Fibroblast of skin of abdomen (primary cell): ENCODE data around the gene FOXJ3.
"Not testable (repeated sequence)": the region's sequence is repeated elsewhere in the genome, so short reads cannot be mapped to it uniquely, and the experiment has no call there.

Experiments used
- DNase-seq: peaks from one replicate; pipeline ENCODE4 v3.0.0-alpha.2; 2013

The FOXJ3 gene

DNA sequence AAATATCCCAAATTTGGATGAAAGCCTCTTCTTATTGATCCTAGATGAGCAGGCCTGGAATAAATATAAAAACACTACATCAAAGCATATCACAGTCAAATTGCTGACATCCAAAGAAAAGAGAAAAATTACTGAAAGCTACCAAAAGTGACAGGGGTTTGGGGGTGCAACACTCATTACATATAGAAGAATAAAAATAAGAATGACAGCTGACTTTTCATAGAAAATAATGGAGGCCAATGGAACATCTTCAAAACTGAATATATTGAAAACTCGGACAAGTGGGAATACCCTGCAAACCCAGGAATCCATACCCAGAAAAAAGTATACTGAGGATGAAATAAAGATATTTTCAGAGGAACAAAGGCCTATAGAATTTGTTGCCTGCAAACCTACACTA, 84.0 kb downstream of the FOXJ3 start:
- DNase-seq = no peak

DNA sequence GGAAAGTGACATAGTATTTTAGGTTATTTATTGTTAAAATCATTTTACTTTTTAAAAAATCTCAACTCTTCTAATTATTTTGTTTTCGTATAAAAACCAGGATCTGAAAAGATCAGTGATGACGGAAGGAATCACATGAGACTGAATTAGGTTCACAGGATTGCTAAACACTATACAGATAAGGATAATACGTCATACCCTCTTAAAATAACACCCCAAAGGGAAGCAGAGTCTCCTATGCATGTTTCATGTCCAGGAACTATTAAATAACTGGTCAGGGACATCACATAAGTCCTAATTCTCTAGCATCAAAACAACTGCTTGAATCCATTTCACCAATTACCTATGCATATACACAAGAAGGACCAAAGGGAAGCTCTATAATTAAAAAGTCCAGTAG, 84.9 kb downstream of the FOXJ3 start:
- no peak for DNase-seq

DNA sequence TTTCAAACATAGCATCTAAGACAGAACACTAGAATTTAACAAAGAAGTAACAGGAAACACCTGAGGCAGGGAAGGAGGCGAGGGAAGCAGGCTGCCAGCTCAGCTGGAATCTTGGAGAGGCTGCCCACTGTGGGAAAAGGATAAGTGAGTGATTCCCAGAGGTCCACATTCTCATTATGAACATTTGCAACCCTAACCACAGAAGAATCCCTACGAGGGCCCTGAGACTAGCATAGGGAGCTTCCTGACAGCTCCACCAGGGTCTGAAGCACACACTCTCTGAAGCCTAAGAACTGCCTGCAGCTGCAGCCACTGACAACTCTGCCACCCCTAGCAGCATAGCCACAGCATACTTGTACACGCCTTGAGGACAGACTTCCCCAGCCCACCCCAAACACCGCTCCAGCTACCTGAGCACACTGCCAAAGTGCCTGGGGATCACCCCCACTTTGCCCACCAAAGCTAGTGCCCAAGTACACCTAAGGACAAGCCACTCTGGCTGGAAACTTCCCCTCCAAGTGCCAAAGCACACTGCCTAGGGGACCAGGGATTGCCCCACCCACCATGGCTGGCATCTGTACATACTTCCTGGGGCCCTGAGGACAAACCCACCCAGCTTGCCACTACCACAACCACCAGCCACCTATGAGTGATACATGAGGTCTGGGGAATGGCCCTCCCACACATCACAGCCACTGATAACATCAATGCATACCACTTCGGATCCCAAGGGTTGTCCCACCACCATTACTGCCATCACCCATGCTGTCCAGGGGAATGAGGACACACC, 93.9 kb downstream of the FOXJ3 start:
- no peak for DNase-seq

DNA sequence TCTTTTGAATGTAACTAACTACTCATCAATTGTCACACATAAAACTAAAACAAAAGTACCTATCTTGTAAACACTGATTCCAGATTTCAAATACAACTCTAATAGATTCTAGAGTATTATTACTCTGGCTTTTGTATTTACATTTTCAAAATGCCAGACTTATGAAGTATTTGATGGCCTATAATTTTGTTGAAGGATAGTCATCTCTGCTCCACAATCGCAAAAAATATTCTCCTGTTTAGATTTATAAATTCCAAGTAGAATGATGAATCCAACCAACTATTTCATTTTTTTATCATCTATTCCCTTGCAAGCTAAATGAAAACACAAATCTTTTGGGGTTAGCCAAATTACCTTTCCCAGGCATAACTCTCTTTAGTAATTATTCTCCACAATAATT, 95.5 kb downstream of the FOXJ3 start:
- DNase-seq = no peak

DNA sequence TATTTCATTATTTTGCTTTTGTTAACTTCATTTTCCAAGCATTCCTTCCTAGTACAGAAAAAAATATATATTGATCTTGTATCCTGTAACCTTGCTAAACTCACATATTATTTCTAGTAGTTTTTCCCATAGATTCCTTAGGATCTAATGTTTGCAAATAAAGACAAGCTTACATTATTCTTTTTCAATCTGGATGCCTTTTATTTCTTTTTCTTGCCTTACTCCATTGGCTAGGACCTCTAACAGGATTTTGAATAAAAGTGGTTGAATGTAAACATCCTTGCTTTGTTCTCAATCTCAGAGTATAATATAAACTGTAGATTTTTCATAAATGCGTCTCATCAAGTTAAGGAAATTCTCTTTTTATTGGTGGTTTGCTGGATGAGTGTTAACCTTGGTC, 96.0 kb downstream of the FOXJ3 start:
- no peak for DNase-seq

DNA sequence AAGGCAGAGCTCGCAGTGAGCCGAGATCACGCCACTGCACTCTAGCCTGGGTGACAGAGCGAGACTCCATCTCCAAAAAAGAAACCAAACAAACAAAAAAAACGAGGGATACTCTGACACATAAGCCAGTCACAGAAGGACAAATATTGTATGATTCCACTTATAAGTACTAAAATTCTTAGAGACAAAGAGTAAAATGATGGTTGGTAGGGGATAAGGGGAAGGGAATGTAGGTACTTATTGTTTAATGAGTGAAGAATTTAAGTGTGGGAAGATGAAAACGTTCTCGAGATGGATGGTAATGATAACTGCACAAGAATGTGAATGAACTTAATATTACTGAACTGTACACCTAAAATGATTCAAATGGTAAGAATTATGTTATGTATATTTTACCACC, 103.8 kb downstream of the FOXJ3 start:
- DNase-seq = no peak

DNA sequence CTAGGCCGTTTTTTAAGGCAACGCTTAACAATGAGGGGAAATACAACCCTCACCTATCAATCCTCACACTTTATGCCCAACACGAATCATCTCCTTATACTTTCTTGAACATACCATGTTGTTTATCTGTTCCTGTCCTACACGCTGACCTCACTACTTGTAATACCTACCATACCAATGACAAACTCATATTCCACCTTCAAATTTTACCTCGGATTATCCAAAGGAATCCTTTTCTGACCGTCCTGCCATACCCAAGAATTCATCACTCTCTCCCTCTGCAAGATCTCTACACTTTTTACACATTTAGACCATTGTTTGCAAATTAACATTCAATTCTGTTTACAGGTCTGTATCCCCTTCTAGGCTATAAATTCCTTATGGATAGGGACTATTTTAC, 106.1 kb downstream of the FOXJ3 start:
- DNase-seq = no peak

DNA sequence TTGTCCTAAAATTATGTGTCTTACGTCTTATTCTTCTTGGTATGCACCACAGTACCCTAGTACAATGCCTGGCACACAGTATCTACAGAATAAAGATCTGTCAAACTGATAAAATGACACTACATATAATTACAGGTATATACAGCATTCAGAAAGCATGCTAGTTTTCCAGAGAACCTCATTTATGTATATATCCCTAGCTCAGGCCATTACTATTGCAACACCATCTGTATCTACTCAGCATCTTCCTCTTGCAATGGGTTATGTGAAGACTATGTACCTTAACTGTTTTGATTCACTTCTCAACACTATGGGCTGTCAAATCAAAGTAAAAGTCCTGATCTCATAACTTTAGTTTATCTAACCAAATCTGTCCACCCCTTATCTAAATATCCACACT, 112.0 kb downstream of the FOXJ3 start:
- no peak for DNase-seq

DNA sequence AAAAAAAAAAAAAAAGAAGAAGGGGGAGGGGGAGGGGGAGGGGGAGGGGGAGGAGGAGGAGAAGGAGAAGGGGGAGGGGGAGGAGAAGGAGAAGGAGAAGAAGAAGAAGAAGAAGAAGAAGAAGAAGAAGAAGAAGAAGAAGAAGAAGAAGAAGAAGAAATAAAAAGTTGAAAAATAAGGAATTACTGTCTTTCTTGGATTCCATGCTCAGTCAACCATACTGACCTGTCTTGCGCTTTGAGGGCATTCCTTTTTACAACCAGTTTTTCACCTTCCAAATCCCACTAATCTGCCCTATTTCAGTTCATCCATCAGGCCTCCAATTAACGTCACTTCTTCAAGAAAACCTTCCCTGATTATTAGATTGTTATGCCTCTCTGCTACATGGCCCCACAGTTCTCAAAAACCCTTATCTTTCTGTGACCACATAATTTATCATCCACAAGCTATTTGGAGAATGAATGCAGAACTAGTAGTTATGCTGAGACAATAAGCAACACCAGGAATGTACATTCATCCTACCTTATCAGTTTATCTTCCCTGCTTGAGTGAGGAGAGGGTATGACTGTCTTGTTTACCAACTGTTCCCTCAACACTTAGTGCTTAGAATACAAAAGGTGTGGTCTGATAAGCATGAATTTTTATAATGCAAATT, 113.0 kb downstream of the FOXJ3 start:
- DNase-seq = peak; percentile 51

DNA sequence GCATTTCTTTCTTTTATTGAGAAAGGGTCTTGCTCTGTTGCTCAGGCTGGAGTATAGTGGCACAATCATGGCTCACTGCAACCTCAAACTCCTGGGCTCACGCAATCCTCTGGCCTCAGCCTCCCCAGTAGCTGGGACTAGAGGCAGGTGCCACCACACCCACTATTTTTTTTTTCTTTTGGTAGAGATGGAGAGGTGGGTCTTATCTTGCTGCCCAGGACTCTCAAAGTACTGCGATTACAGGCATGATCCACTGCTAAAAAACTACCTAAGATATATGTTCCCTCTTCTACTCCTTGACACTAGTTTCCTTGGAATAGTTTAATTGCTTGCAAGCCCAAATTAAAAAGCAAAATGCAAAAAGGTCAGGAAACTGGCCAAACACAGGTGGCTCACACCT, 113.6 kb downstream of the FOXJ3 start:
- no peak for DNase-seq

DNA sequence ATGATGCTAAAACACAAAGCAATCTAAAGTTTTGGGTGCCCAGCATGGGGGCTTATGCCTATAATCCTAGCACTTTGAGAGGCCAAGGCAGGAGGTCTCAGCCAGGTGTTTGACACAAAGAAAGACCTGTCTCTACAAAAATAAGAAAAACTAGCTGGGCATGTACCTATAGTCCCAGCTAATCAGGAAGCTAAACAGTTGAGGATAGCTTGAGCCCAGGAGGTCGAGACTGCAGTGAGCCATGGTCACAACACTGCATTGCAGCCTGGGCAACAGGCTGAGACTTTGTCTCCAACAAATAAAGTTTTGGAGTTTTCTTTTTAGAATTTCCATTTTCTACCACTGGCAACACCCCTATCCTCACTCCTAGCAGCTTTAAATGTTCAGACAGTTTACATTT, 115.4 kb downstream of the FOXJ3 start:
- no peak for DNase-seq

DNA sequence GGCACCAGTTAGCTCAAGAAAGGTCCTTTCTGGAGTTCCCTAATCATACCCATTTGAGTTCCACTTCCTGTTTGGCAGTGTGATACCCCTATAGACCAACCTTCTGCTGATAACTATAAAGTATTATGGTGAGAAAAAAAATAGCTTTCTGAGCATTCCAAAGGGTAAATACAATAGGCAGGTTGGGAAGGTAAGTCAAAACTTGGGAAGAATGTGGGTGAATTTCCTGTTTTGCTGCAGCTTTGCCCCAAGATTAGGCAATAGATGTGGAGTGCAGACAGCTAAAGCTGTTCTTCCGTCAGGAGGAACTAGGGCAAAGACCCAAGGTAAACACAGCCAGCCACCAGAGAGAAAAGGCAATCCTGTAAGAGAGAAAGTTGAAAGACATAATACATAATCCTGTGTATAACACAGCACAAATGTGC, 120.6 kb downstream of the FOXJ3 start:
- DNase-seq = peak; percentile 44

DNA sequence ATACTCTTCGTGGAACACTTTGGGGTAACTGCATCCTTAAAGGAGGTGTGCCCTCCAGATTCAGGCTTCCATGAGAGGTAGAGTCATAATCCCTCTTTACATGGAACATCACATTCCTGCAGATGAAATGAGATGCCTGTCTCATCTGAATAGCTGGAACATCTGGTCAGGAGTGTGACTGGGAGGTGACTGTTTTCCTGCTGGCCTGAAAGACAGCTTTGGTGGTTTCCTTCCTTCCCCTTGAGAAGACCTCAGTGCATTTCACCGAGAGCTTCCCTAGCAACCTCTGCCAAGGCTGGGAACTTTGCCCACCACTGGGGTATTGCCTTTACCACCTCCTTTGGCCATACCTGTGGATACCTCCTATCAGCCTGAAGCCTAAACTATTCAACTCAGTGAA, 123.8 kb downstream of the FOXJ3 start:
- peak; percentile 42 for DNase-seq

DNA sequence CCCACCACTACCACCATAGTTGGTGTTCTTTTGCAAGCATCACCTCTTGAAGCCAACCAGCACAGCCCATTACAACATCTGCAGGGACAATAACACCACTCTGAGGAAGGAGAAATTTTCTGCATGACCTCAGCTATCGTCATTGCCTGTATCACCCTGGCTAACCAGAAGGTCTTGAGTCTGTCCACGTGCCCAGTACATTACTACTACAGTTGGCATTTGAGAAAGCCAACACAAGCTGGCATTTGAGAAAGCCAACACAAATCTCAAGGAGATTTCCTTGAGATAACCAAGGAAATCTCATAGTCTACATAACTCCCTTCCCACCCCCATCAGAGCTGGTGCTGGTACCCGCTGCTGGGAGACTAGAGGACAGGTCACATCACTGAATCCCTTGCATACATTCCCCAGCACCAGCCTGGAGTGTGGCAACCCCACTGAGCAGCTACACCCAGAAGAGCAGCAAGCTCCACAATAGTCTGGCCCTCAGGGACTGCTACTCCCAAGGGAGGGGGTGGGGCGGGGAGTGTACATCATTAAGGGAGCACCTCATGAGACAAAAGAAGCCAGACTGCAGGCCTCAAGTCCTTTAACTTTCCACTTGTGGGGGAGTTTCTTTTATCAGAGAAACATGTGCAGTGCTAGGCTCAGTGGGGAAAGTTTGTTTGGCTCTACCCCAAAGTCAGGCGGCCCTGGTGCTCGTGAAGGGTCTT, 124.5 kb downstream of the FOXJ3 start:
- DNase-seq = no peak

DNA sequence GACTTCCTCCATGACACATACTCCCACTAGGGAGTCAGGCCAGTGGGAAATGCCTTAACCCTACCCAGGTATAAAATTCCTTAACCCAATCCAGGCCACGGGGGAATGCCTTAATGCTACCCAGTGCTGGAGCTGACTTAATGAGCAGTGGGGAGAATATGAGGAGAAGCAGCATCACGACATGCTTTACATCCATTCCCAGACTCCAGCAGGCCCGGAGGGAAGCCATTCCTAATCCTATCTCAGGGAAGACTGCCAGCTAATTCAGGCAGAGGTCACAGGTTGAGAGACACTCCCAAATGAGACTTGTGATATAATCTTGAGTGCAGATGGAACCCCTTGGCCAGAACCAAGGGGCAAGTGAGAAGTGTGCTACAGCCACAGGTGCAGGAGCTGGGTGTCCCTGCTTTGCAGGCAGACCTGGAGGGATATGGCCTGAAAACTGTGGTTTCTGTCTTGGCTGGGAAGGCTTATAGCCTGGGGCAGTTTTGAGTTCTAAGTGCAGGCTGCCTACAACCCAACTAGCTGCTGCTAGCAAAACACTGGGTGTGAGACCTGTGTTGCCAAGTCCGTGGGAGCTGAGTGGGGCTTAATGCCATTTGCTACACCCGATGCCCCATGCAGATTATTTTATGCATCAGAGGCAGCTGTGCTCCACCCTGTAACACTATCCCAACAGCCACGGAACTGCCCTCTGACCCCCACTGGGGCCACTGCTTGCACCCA, 125.3 kb downstream of the FOXJ3 start:
- no peak for DNase-seq

DNA sequence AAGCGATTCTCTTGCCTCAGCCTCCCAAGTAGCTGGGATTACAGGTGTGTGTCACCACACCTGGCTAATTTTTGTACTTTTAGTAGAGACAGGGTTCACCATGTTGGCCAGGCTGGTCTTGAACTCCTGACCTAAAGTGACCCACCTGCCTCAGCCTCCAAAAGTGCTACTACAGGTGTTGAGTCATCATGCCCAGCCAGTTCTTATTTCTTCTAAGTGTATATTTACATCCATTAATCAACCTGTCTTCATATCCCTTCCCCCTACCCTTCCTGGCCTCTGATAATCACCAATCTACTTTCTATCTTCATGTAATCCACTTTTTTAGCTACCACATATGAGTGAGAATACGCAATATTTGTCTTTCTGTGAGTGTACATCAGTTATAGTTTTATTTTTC, 128.1 kb downstream of the FOXJ3 start:
- not testable (repeated sequence) for DNase-seq

DNA sequence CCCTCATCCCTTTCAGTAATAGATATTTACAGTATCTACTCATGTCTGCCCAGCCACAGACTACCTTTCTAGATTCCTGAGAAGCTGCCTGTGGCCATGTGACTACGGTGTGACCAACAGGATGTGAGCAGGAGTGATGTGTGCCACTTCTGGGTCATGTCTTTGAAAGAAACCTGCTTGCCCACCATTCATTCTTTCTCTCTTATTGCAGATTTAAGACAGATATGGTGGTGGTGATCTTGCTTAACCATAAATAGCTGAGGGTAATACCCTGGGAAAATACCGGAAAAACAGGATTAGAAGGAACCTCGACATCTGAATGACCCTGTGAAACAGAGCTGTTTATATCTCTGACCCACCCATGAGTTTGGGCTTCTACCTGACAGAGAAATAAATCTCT, 128.9 kb downstream of the FOXJ3 start:
- DNase-seq = no peak

DNA sequence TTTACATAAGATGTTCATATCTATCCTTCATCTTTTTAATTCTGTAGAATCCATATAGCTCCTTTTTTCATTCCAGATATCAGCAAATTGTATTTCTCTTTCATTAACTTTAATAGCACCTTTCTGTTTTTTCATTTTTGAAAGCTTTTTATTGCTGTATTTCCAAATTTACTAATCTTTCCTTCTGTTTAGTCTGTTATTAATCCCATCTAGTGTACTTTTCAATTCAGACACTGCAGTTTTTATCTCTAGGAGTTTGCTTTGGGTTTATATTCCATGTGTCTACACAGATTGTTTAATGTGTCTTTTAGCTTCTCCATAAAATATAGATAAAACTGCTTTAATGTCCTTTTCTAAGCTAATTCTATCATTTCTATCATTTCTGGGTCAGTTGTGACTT, 133.0 kb downstream of the FOXJ3 start:
- no peak for DNase-seq

DNA sequence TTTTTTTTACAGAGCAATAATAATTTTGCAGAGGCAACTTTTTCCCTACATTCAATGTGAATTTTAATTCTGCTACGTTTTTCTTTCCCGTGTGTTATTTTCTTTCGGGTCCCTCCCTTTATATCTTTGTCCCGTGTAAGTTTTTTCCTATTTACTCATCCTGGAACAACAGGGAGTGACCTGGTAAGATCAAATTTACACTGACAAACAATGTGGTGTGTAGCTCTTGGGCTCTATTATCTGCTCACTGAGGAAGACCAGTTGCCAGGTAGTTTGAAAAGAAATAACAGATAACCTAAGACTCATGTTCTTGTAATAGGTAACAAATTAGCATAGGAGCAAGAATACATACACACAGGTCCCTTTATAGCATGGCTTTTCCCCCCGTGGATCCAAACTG, 136.8 kb downstream of the FOXJ3 start:
- no peak for DNase-seq

DNA sequence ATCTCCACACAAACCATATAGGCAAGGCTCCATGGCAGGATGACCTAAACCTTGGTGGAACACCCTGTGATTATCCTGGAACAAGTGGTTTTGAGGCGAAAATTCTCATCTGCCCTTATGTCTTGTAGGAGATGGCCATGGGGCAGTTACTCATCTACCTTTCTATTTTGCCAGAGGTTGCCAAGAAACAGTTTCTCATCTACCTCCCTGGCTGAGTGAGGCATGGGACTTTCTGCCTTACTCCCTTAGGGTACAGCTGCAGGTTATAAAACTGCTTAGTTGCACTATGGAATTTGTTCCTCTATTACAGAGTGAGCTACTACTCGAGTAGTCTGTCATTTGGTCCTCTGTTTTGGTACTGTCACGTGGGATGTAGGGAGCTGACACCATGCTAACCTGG, 139.2 kb downstream of the FOXJ3 start:
- no peak for DNase-seq

DNA sequence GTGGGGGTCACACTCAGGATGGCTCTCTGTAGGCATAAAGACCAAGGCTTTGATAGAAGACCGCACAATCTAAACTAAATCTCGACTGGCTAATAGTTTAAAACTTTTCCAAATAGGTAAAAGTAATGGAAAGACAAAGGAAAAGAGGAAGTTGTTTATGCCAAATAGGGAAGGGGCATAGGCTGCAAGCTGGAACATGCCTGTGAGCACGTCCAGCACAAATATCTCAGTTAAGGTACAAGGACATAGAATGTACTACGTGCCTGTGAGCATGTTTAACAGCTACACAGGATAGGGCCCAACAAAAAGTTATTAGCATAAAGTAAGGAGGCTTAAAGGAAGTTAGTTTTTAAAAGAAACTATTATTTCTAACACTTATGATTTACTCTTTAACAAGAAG, 142.9 kb downstream of the FOXJ3 start:
- DNase-seq = no peak

DNA sequence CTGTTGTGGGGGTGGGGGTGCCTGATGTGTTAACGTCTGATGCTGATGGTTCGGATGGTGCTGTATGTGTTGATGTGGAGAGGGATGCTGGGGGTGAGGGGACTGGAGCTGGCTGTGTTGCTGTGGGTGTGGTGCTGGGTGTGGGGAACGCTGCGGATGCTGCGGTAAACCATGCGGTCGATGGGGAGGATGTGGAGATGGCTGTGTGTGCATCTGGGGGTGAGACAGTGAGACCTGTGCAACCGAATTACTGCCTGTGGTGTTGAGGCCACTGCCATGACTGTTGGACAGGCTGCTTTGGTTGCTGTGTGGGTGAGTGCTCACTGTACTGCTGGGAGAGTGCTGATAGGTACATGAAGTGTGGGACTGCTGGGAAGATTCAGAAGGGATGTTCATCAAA, 143.7 kb downstream of the FOXJ3 start:
- DNase-seq = no peak
